GM21737 (cell line): ENCODE results near the gene CHN2.

ENCODE experiments used
- ATAC-seq: cut with Tn5 transposase; IDR thresholded peaks from one replicate; pipeline ENCODE4 v1.9.1; 2021; ENCODE audit warnings: mild to moderate bottlenecking, moderate library complexity; ENCODE audit not compliant: unreplicated experiment

Gene CHN2

DNA sequence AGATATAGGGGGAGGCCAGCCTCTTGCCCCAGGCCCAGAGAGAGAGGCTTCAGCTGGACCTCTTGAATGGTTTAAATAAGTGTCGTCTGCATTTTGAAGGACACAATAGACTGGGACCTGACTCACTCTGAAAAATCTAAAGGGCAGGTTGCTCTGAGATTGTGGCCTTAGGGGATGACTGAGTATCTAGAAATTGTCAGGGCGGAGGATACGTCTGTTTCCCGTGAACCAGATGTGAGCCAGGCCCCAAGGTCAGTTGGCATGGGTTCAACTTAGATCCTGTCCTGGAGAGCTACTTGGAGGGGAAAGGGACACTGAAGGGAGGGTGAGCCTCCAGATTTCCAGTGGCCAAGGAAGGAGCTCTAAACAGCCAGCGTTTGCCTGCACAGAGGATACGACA, 110.2 kb downstream of the CHN2 start:
- ATAC-seq: no peak

- no peak for ATAC-seq
These were observed 111.9 kb downstream of the CHN2 start for GRCh38 chr7:29306319-29306991.

DNA sequence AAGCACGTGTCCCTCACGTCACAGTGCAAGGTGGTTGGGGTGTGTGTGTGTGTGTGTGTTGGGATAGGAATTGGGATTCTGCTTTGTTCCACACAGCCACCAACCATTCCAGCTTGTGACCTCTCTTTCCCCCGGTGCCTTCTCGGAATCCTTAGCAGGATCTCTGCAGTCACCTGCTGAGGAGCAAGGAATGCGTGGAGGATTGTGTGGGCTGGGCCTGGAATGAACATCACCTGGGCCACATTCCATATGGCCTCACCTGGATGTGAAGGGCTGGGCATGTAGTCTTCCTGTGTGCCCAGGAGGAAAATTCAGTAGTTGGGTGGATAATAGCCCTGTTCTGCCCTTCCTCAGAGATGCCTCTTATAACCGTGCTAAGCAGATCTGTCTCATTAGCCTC, 113.8 kb downstream of the CHN2 start:
- no peak for ATAC-seq

DNA sequence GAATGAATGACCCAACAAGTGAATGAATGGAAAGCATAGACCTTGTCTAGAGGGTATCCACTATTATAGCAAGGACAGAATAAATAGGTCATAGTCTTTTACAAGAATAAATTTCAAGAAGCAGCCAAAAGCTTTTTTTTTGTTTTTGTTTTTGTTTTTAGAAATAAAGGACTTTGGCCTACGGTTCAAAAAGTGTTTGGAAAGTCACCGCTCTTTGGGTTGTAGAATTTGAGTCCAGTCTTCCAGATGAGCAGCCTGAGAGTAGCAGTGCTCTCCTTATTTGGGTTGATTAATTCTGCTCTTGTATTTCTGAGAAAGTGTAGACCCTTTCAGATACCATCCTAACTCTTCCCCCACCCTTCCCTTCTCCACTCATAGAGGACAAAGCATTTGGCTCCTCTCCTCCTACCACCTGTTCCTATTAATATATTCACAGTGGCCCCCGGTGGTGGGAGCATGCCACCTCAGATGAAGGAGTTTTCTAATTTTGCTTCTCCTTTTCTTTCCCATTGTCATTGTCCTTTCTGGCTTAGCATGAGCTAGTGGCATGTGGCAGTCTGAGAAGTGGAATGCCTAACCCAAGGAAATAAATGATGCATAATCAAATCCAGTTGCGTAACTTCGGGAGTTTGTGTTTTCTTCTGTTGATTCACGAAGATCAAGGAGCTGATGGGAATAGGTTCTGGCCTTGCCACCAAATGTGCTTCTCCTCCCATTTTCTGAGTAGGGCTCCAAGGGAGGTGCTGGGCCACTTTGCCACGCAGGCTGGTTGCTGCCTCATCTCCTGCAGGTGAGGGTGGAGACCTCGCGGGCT, 114.7 kb downstream of the CHN2 start:
- no peak for ATAC-seq

- no peak for ATAC-seq
These were observed 116.0 kb downstream of the CHN2 start for GRCh38 chr7:29310625-29311024.

- no peak for ATAC-seq
These were observed 116.7 kb downstream of the CHN2 start for GRCh38 chr7:29311314-29311713.

GRCh38 chr7:29314148-29314547, 119.6 kb downstream of the CHN2 start:
- ATAC-seq: no peak

GRCh38 chr7:29315122-29315891, 120.7 kb downstream of the CHN2 start:
- ATAC-seq: no peak

DNA sequence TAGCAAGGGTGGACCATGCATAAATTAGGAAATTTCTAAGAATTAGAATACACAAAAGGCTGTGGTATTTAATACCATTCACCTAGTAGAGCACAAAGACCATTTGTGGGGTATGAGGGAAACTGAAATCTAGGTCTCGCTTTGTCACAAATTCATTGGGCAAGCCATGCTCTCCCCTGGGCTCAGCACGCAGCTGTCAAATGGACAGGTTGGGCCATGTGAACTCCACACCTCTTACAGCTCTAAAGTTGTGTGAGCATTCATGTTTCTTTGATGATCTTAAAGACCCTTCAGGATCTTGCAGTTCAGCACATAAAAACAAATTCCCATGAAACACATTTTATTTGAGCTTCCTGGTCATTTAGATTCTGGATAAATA, 121.3 kb downstream of the CHN2 start:
- no peak for ATAC-seq

DNA sequence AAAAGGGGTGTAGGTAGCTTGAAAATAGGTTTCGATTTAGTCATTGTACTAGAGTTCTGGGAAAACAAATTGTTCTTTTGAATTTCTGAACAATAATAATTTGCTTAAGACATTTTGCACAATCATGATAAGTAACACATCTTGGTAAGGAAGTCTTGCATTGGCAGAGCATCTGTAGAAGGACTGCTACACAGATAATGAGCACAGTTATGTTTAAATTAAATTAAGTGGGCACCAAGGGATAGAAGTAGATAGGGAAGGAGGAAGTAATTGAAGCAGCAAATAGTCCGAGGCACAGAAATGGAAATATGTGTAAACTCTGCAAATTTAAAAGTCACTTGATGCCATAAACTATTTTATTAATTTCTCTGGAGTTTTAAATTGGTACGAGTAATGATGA, 122.4 kb downstream of the CHN2 start:
- ATAC-seq: no peak

GRCh38 chr7:29318853-29319718, 124.5 kb downstream of the CHN2 start:
- ATAC-seq: no peak

DNA sequence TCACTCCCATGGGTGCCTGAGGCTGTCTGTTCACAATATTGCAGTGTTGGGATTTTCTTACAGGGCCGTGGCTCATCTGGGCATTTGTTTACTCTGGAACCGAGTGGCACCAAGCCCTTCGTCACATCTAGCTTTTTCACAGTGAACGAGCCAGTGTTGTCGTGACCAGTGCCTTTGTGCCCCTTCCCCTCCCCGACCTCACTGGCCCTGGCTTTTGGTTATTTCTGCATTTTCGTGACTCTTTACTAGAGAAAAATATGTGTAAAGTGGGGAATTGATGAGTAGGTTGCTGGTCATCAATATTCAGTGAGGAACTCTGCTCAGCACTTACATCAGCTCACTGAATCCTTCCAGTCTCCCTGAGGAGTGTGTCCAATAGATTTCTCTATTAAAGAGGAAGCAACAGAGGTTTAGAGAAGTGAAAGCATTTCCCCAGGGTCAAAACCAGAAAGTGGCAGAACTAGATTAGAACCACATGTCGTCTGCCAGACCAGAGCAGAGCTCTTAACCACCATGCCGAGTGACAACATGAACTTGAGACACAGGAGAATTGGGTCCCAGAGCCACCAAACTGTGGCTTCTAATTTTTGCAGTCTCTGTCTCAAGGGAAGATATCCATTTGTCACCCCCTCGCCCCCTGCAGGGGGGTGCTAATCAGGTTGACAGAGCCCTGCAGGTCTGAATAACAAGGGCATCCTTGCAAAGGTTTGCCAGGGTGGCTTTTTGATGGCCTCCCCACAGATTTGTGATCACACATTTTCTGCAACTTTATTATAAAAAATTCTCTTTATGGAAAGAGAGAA, 125.3 kb downstream of the CHN2 start:
- ATAC-seq: no peak

- no peak for ATAC-seq
These were observed 126.0 kb downstream of the CHN2 start for GRCh38 chr7:29320577-29320976.

DNA sequence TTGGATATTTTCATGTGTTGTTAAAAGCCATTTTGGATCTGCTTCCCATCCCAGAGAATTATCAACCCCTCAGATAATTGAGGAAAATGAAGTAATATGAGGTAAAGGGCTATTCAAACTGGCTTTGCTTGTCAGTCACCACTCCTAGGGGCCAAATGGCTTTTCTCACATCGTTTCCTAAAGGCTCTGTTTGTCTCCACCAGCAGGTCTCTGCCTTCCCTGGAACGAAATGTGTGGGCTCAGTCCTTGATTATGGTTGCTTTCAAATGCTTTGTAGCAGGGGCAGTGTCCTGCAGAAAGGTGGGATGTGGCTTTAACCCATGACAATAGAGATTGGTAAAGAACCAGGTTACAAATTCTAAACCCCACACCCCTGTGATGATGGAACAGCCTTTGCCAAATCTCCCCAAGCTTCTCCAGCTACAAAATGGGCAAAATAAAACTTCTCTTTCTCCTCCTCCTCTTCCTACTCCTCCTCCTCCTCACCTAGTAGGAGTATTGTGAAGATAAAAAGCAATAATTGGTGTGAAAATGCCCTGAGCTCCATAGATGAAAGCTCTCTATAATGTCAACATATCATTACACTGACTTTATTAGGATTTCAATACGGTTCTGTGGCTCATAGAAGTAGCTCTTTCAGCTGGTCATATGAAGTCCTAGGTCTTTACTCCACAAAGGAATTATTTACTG, 127.6 kb downstream of the CHN2 start:
- no peak for ATAC-seq

- no peak for ATAC-seq
These were observed 130.9 kb downstream of the CHN2 start for GRCh38 chr7:29325476-29325875.

DNA sequence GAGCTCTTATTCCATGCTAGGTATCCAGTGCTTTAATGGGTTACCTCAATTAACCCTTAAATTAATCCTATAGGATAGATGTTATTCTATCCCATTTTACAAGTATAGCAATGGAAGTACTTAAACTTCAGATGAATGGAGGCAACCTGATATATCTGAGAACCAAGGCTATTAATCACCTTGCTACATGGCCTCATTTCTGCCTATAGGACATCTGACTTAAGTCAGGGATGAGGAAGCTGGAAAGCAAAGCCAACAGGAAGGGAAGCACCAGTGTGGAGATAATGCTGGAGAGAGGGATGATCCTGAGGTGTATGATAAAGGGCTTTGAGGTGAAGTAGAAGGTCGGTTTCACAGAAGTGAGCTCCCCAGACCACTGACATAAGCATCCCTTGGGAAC, 132.3 kb downstream of the CHN2 start:
- ATAC-seq: no peak

DNA sequence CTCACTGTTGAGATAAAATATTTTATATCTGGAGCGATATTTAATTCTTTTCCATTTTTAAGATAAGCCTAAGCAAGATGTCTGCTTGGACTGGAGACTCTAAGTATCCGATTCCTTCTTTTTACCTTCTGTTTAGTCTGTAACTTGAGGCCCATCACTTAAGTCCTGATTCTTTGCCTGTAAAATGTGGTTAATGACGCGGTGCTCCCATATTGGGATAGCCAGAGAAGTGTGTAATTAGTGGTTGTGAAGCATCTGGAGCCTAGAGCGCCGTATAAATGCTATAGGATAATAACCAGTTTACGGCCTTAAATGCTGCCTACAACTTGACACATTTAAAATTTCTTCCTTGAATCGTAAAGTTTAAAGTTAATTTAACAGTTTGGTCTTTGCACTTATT, 132.9 kb downstream of the CHN2 start:
- ATAC-seq: no peak

GRCh38 chr7:29328045-29328444, 133.5 kb downstream of the CHN2 start:
- ATAC-seq: no peak

DNA sequence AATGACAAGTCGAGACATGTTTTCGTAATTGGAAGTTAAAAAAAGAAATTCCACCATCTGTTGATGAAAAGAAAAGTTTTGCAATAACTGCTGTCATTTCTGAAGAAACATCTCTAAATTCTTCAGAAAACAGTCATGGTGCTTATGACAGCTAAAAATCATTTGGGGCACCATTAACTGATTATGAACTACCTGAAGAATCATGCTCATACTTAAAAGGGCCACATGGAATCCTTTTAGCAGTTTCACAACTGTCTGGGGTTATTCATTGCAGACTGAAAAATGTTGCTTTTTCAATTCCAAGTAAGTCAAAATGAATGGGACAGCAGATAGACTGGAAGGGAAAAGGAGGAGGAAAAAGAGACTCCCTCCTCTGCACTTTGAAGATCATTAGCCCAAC, 134.2 kb downstream of the CHN2 start:
- ATAC-seq: no peak

GRCh38 chr7:29329686-29330085, 135.1 kb downstream of the CHN2 start:
- ATAC-seq: no peak
